Measurements from ENCODE around the gene STAG1.

GRCh38 chr3:136485777-136486176 is 266.4 kb downstream of the STAG1 start:
- no peak for TF ChIP-seq CTCF (IDR thresholded peaks at IDR 0.05)
- TF ChIP-seq POLR2A (IDR thresholded peaks at IDR 0.05; ENCODE audit: low read depth) = no peak

All from esophagus muscularis mucosa (tissue), 3 donors.